Smooth muscle cell (in vitro differentiated cells): ENCODE measurements around the gene MTR. TPM values are rescaled to one million over a fixed set of nuclear protein-coding genes. Genes with fewer than 3 reads are reported as not detected.

Experiments
- DNase-seq: peaks from one replicate; lab custom pipeline; 2025; ENCODE audit not compliant: unreplicated experiment; lab: John Stamatoyannopoulos, UW
- H2AFZ ChIP-seq: fragments of 200-600 bp; sonication (generic); 2 replicates; pipeline ENCODE4 v1.6.0; 2016; ENCODE audit warnings: antibody characterized with exemption, low read depth, mild to moderate bottlenecking
- H3F3A ChIP-seq: fragments of 200-600 bp; sonication (generic); 2 replicates; pipeline ENCODE4 v1.6.0; 2017; ENCODE audit warnings: antibody characterized with exemption, low read depth
- H3K27ac ChIP-seq: fragments of 200-600 bp; sonication (generic); 2 replicates; pipeline ENCODE4 v1.5.1; 2016; ENCODE audit warnings: low read depth, mild to moderate bottlenecking
- H3K27me3 ChIP-seq: fragments of 200-600 bp; sonication (generic); 2 replicates; pipeline ENCODE4 v1.6.1; 2016; ENCODE audit warnings: low read depth, mild to moderate bottlenecking
- H3K36me3 ChIP-seq: fragments of 200-600 bp; sonication (generic); 2 replicates; pipeline ENCODE4 v1.5.1; 2016; ENCODE audit warnings: low read depth
- H3K4me1 ChIP-seq: fragments of 200-600 bp; sonication (generic); 2 replicates; pipeline ENCODE4 v1.5.1; 2016; ENCODE audit warnings: low read depth
- H3K4me2 ChIP-seq: fragments of 200-600 bp; sonication (generic); 2 replicates; pipeline ENCODE4 v1.6.0; 2016; ENCODE audit warnings: mild to moderate bottlenecking
- H3K4me3 ChIP-seq: fragments of 200-600 bp; sonication (generic); 2 replicates; pipeline ENCODE4 v1.5.1; 2016; ENCODE audit warnings: mild to moderate bottlenecking
- H3K79me2 ChIP-seq: fragments of 200-600 bp; sonication (generic); 2 replicates; pipeline ENCODE4 v1.6.0; 2016; ENCODE audit warnings: low read depth, mild to moderate bottlenecking
- H3K9ac ChIP-seq: fragments of 200-600 bp; sonication (generic); 2 replicates; pipeline ENCODE4 v1.6.0; 2016; ENCODE audit warnings: low read depth
- H3K9me3 ChIP-seq: fragments of 200-600 bp; sonication (generic); replicated peaks from 2 replicates; pipeline ENCODE4 v1.5.1; 2016; ENCODE audit warnings: low read depth
- H4K20me1 ChIP-seq: fragments of 200-600 bp; sonication (generic); 2 replicates; pipeline ENCODE4 v1.6.0; 2016; ENCODE audit warnings: low read depth
- WGBS: methylation state at CpG from one replicate; pipeline ENCODE4 v1.1.7; 2016; ENCODE audit warnings: low lambda C conversion rate; 5-methylcytosine and 5-hydroxymethylcytosine counted together
- polyA plus RNA-seq: library from polyadenylated mRNA; unstranded; fragments of >200 nt; fragmentation: Nextera tagmentation; extraction: Ambion mirVana; gene quantifications from 2 replicates; pipeline ENCODE4 v1.2.1, GENCODE V29; 2016
- total RNA-seq: library from RNA; depleted of rRNA; stranded (reverse); fragments of >200 nt; gene quantifications from 2 replicates; pipeline ENCODE4 v1.2.3, GENCODE V29; 2014
- TF ChIP-seq, protein P1 (sequence below): fragments of 200-600 bp; sonication (generic); IDR thresholded peaks from 2 replicates; pipeline ENCODE4 v1.5.1; 2017; ENCODE audit warnings: borderline replicate concordance, mild to moderate bottlenecking, antibody characterized with exemption; ENCODE audit not compliant: insufficient read depth, poor library complexity, severe bottlenecking

Gene MTR
- total and polyA plus RNA-seq, 2 experiments from 2014 or later, result 10.7 to 18.3 TPM

DNA sequence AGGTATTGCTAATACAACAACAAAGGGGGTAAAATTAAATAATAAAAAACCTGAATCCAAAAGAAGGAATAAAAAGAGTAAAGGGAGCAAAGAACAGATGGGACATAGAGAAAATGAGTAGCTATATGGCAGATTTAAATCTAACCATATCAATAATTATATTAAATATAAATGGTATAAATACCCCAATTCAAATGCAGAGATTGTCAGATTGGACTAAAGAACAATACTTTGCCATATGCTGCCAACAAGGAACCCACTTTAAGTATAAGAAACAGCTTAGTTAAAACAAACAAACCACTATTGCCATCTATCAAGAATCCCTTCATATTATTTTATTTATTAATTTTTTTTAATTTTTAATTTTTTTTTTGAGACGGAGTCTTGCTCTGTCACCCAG, 122.4 kb downstream of the MTR start:
- 90% methylated on average over 1 of the region's 1 CpG for WGBS
- no peak overlapping the region for H3K4me3 ChIP-seq
- H3K4me2 ChIP-seq, result no peak overlapping the region
- no peaks in the 10 kb centered on the region for H3K4me1 ChIP-seq
- no peaks in the 10 kb centered on the region for H3K36me3 ChIP-seq
- no peak overlapping the region for H3K27ac ChIP-seq
- peaks cover 9% of the 10 kb centered on the region for H3K9me3 ChIP-seq
- H3K27me3 ChIP-seq, result no peaks in the 10 kb centered on the region
- no peak overlapping the region for H2AFZ ChIP-seq
- H3F3A ChIP-seq, result no peaks in the 10 kb centered on the region
- H3K79me2 ChIP-seq, result no peaks in the 10 kb centered on the region
- TF ChIP-seq, protein P1, sequence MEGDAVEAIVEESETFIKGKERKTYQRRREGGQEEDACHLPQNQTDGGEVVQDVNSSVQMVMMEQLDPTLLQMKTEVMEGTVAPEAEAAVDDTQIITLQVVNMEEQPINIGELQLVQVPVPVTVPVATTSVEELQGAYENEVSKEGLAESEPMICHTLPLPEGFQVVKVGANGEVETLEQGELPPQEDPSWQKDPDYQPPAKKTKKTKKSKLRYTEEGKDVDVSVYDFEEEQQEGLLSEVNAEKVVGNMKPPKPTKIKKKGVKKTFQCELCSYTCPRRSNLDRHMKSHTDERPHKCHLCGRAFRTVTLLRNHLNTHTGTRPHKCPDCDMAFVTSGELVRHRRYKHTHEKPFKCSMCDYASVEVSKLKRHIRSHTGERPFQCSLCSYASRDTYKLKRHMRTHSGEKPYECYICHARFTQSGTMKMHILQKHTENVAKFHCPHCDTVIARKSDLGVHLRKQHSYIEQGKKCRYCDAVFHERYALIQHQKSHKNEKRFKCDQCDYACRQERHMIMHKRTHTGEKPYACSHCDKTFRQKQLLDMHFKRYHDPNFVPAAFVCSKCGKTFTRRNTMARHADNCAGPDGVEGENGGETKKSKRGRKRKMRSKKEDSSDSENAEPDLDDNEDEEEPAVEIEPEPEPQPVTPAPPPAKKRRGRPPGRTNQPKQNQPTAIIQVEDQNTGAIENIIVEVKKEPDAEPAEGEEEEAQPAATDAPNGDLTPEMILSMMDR, result no peak
- H4K20me1 ChIP-seq, result no peaks in the 10 kb centered on the region
- no peak overlapping the region for H3K9ac ChIP-seq
- no peak for DNase-seq

DNA sequence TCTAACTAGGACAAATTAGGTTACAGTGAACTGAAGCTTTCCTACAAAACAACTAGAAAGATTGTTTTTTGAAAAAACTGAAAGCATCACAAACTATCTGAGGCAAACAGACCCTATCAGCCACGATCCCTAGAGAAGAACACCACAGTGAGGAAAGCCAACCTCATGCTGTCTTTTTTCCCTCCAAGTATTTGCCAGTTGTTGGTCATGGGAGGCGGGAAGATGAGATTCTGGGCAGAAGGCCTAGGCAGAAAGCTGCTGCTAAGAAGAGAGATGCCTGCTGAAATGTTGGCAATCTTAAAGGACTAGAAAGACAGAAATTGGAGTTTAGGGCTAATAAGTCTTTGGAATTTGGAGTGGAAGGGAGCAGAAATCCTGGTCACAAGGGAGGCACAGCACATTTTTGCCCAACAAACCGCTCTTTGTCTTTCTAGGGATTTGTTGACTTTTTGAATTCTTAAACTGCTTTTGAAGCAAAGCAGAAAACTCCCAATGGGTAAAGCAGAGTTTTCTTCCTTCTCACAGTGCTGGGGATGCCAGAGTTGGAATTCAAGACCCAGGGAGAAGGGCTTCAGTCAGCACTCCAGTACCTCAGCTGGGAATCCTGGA, 125.3 kb downstream of the MTR start:
- TF ChIP-seq, protein P1, result no peak
- WGBS, result 90% methylated on average over 3 of the region's 3 CpGs
- Histone ChIP-seq H3K4me2 (no peak overlapping the region), H3K27ac (no peak overlapping the region), H3K27me3 (peaks cover 4% of the 10 kb centered on the region), H3F3A (no peaks in the 10 kb centered on the region), H3K4me1 (no peaks in the 10 kb centered on the region), H3K79me2 (no peaks in the 10 kb centered on the region), H3K36me3 (no peaks in the 10 kb centered on the region), H3K9ac (no peak overlapping the region), H3K4me3 (no peak overlapping the region), H2AFZ (no peak overlapping the region), H4K20me1 (no peaks in the 10 kb centered on the region), H3K9me3 (peaks cover 9% of the 10 kb centered on the region)
- DNase-seq, result no peak

DNA sequence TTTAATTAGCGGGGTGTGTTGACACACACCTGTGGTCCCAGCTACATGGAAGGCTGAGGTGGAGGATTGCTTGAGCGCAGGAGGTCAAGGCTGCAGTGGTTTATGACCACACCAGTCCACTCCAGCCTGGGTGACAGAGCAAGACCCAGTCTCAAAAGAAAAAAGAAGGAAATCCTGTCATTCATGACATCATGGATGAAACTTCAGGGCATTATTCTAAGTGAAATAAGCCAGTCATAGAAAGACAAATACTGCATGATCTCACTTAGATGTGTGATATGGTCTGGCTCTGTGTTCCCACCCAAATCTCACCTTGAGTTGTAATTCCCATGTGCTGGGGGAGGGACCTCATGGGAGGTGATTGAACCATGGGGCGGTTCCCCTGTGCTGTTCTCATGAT, 126.5 kb downstream of the MTR start:
- Histone ChIP-seq H3K79me2 (no peaks in the 10 kb centered on the region), H3K27me3 (peaks cover 4% of the 10 kb centered on the region), H3K4me1 (no peaks in the 10 kb centered on the region), H3K9ac (no peak overlapping the region), H3K9me3 (peaks cover 9% of the 10 kb centered on the region), H4K20me1 (no peaks in the 10 kb centered on the region), H3K4me2 (no peak overlapping the region), H3K27ac (no peak overlapping the region), H3K4me3 (no peak overlapping the region), H3K36me3 (no peaks in the 10 kb centered on the region), H3F3A (no peaks in the 10 kb centered on the region), H2AFZ (no peak overlapping the region)
- DNase-seq, result no peak
- WGBS, result 96% methylated on average over 3 of the region's 3 CpGs
- TF ChIP-seq, protein P1, result no peak

DNA sequence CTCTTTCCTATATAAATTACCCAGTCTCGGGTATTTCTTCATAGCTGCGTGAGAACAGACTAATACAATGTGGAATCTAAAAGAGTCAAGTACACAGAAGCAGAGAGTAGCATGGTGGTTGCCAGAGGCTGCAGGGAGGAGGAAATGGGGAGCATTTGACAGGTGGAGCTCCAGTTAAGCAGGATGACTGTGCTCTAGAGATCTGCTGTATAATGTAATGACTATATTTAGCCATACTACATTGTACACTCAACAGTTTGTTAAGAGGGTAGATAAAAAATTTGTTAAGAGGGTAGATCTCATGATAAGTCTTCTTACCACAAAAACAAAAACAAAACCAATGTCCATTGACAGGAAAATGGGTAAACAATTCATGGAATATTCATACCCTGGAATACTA, 127.1 kb downstream of the MTR start:
- Histone ChIP-seq H3F3A (no peaks in the 10 kb centered on the region), H3K9me3 (peaks cover 5% of the 10 kb centered on the region), H3K27me3 (peaks cover 4% of the 10 kb centered on the region), H3K4me3 (no peak overlapping the region), H2AFZ (no peak overlapping the region), H4K20me1 (no peaks in the 10 kb centered on the region), H3K9ac (no peak overlapping the region), H3K27ac (no peak overlapping the region), H3K4me2 (no peak overlapping the region), H3K36me3 (no peaks in the 10 kb centered on the region), H3K79me2 (no peaks in the 10 kb centered on the region), H3K4me1 (no peaks in the 10 kb centered on the region)
- WGBS, result 77% methylated on average over 2 of the region's 2 CpGs
- DNase-seq, result no peak
- TF ChIP-seq, protein P1, result no peak
